GM18870 (cell line): ENCODE measurements around the gene RAX2.

Experiments
- ATAC-seq: cut with Tn5 transposase; IDR thresholded peaks from one replicate; pipeline ENCODE4 v1.9.1; 2021; ENCODE audit warnings: moderate library complexity; ENCODE audit not compliant: unreplicated experiment

RAX2 gene

DNA sequence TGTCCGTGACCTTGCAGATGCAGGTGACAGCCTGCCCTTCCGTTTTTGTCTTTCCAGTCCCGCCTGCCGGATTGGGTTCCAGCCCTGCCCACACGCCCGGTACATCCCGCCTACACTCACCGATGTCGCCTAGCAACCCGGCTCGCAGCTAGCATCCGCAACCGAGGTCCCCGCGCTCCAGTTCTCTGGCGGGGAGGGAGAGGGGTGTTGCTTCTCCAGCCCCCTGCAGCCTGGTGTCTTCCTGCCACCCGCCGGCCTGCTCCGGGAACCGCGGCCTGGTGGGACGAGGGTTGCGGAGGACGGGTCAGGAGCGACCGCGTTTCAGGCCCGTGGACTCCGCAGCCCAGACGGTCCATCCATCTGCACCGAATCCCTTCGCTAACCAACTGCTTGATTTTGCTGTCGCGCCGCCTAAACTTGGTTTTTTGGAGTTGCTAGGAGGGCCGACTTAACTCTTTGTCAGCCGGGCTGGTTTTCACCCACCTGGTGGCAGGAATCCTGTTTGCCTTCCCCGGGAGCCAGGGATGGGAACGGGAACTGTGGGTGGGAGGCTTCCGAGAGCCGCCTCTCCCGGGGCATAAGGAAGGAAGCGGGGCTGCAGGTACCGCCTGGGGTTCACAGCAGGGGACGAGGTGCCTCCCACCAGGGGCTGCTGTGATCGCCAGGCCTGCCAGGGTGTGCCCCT is 29.5 kb upstream of the RAX2 start:
- no peak for ATAC-seq

DNA sequence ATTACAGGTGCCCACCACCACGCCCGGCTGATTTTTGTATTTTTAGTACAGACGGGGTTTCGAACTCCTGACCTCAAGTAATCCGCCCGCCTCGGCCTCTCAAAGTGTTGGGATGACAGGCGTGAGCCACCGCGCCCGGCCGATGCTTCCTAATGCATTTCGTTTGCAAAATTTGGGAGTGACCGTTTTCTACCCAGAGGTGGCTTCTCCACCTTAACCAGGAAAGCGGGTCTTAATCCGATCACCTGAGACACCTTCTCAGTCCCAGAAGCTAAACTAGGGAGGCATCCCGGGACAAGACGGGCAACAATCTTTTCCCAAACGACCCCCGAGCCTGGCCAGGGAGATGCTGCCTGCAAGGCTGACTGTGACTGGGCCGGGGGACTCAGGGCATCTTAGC is 29.0 kb upstream of the RAX2 start:
- ATAC-seq: no peak

DNA sequence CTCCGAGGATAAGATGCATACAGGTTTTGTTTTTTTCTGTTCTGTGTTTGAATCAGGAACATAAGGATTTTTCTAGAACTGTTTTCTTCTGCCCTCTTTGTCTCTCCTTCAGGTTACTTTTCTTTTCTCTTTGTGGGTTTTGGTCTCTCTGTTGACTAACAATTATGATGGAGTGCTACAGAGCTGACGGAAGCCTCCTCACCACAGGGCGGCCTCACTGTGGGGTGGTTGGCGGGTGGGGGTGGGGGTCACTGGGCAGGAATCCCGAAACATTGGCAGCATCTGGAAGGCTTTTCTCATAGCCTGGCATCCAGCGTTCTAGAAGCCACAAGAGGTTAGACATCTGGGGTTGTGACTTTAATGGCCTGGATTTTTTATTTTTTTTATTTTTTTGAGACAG is 26.1 kb upstream of the RAX2 start:
- ATAC-seq: no peak

DNA sequence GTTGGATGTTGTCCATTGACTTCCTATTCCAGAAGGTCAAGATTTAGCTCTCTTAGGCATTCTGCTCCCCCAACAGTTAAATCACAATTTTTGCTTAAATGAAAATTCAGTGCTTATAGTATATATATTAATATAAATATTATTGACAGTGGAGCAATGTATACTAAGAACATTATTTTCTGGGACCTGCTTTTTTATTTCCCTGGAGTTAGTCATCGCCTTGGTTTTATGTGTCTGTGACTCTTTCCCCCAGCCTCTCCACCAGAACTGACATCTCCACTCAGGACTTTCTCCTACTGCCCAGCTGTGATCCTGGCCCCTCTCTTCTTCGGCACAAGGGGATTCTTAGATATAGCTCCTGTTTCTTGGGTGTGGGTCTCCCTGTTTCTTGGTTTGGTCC is 24.3 kb upstream of the RAX2 start:
- no peak for ATAC-seq

DNA sequence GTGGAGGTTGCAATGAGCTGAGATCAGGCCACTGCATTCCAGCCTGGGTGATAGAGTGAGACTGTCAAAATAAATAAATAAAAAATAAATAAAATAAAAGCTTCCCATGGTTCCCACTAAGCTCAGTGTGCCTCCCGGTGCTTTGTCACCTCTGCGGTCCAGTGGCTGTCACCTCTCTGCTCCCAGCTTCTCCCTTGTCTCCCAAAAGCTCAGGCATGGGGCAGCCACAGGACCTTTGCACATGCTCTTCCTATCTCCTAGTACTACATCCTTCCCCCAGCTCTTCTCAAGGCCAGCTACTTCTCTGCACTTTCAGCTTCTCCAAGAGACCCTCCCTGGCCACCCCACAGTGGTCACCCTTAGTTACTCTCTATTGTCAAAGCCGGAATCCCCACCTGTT is 21.8 kb upstream of the RAX2 start:
- ATAC-seq: no peak

DNA sequence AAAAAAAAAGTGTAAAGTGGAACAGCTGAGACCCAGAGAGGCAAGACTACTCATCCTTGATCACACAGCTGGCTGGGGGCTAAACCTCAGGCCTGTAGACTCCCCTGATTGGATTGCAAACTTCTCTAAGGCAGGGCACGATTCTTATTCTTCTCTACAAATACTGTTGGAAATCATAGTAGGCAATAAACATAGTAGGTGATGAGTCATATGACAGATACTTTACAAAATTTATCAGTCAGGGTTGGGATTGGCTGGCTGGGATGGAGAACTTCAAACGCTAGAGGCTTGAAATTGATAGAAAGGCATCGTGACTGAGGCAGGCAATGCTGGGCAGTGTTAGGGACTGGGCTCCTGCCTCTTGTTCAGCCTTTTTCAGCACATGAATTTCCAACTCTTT is 20.1 kb upstream of the RAX2 start:
- no peak for ATAC-seq

DNA sequence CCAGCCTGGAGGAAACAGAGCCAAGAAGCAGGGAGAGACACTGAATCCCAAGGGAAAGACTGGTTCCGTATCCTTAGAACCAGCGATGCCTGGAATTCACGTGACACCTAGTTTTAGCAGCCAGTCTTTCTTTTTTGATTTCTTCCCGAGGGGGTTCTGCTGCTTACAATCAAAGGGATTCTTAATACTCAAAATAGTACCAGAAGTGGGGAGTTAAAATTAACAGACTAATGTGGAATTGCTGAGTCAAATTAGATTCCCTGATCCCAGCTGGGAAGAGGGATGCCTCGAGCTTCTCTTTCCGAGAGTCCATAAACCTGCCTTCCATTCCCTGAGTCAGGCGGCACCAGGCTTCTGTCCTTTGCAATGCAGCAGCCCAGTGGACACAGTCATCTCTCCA is 18.9 kb upstream of the RAX2 start:
- no peak for ATAC-seq

DNA sequence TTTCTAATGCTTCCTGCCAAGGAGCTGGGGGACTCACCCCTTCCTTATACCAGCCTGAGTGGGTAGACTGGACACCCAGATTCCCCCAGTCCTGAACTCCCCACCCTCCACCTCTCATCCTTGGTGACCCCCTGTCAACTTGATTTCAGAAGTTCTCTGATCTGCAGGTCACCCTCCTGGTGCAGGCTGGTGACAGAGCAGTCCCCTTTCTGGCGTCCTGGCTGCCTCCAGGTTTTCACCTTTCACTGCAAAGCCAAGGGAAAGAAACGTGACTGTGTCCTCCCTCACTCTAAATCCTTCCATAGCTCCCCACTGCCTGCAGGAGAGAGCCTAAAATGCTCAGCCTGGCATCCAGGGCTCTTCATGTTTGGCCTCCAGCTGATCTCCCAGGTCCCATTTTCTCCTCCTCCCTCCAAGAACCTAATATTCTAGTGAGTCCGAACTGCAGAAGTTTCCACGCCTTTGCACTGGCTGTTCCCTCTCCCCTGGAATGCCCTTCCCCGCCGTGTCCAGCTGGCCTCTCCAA is 18.2 kb upstream of the RAX2 start:
- no peak for ATAC-seq

DNA sequence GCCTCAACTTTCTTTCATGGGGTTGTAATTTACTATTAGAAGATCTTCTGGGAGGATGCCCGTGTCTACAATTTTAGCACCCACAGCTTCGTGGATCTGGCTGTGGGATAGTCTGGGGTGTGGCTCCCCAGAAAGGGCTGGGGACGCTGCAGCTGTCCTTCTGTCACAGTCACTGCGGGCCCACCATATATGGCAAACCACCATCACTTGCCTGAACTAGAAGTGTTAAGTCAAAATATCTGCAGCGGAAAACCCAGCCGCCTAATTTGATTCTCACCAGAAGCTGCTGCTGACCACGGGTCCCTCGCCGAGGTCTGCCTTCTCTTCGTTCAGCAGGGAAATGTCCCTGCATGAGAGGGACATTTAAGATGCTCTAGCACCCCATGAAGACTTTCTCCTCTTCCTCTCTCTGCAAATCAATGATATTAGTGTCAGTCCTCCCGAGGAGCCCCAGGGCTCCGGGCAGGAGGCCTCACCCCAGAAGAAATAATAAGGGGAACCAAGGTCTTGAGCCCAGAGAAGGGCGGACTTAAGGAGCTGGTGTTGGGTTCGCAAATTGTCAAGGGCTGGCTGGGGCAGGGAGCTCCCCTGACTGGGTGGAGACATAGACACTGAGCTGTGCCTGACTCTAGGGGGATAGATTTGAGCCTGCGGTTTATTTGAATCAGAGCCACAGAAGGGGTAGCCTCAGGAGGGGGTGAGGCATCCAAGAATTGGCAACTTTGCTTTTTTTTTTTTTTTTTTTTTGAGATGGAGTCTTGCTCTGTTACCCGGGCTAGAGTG is 17.2 kb upstream of the RAX2 start:
- ATAC-seq: no peak

DNA sequence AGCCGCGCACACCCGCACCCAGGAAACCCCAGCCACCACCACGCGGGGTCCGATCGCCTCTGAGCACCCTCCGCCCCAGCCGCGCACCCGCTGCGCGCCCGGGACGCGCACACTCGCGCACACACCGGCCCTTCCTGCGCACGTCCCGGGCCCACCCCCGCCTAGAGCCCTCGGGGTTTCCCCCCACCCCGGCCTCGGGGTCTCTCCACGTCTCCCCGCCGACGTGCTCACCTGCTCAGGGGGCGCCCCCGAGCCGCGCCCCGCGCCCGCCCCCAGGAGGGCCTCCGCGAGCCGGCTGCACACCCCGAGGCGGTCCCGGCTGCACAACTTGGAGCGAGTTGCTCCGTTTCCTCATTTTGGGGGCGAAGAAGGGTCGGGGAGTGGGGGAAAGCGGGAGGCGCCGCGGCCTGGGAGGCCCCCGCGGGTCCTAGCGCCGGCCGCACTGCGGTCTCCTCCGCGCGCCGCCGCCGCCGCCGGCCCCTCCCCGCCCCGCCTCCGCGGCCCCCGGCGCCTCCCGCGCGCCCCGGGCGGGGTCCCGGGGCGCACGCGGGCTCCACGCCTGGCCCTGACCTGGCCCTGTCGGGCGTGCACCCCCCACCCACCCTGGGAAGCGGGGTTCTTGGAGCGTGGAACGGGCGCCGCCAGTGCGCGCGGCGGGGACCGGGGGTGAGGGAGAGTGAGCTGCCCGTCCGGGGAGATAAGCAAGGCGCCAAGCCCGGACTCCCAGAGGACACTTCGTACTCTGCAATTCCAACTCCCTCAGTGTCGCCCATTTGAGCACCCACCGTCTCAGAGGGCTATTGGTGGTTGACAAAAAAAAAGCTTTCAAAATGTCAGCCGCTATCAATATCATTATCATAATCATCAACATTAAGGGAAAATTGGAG is 14.2 kb upstream of the RAX2 start, which contains the start of gene MATK:
Gene MATK (minus strand): TSS at position 444 of the 887 bp plus-strand sequence. CDS start 1,246 bp downstream, outside the sequence.
- no peak for ATAC-seq

DNA sequence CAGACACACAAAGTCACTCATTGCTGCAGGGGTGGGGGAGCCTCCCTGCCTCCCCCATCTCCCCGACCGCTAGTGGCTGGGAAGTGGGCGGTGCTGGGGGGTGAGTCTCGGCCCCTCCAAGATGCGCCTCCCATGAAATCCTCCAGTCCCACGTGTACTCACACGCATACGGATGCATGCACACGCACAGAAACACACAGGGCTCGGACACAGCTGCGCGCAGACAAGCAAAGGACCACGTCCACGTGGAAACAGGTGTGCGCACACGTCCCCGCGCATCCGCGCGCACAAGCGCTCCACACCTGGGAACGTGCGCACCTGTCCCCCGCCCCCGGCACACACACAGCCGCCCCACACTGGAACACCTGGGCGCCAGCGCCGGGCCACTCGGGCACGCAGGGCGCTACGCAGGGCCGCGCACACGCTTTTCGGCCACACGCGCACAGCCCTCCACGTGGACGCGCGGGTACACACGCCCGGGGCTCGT is 13.5 kb upstream of the RAX2 start:
- no peak for ATAC-seq

DNA sequence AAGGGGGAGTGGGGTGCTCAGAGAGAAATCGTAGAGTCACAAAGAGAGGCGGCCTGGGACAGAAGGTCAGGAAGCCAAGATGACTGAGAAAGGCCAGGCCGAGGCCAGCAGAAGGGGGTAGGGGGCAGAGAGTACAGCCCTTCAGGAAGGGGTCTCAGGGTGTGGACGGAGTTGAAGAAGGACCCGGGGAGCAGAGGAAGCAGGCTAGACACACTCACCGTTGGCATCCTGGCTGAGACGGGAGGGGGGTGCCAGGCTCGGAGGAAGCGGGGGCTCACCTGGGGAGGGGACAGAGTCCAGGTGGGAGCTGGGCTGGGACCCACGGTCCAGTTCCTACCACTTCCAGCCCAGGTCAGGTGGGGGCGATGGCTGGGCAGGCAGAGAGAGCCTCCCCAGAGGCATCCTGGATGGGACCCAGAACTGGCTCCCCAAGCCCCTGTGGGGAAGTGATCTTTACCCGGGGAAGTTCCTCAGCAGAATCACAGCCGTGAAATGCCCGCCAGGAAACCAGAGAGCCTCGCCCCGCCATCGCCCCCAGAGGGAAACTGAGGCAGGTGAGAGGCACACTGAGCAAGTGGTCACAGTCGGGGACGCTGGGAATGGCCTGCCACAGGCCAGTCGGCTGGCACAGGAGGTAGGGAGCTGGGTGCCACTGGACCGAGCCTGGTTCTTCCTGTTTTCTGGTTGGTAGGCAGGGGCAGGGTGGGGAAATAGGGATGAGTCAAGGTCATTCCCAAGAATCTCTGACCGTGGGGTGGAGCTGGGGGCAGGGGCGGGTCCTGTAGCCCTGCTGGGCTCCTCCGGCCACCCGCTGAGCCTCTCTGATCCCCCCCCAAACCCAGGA is 12.8 kb upstream of the RAX2 start:
- ATAC-seq: no peak

DNA sequence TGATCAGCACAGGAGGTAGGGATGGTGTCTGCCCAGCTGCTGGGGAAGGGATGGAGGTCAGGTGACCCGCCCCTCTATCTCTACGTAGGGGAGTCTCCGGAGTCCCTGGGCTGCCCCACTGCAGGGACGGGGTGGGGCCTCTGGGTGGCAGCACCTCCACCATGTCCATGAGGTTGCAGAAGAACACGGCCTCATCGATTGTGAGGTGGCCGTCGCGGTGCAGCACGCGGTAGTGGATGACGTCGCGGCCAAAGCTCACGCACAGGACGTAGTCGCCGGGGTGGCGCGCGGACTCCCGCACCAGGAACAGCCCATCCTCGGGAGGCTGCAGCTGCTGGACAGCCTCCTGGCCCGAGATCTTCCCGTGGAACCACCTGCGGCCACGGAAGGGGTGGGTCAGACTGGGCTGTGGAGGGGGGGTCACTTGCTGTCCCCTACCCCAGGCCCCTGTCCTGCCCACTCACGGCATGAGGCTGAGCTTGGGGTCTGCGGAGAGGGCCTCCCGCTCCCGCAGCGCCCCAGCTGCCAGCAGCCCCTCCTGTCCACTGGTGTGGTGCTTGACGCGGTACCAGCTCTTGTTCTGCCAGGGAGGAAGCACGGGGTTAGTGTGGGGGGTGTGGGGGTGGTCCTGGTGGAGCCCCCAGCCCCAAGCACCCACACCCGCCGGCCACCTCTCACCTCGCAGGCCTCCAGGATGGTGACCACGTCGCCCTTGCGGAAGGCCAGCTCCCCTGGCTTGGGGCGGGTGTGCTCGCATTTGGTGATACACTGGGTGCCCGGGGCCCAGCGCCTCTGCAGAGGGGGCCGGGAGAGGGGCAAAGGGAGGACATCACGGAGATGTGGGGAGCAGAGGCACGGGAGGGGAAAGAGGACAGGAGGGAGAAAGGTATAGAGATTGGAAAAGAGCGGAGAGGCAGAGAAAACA is 11.9 kb upstream of the RAX2 start:
- no peak for ATAC-seq

DNA sequence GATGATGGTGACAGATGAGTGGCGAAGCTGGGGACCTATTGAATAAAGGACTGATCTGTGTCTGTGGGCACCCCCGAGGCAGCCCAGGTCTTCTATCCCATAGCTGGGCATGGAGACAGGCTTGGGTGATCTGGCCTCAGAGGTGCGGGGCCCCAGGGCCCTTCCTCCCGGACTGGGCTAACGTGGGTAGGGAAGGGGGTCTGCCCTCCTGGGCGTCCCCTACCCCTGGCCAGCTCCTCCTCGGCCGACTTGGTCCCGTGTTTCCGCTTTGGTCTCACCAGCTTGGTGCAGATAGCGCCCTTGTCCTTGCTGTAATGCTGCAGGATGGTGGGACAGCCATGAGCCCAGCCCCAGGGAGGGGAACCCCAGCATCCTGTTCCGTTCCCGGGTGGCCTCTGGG is 10.9 kb upstream of the RAX2 start:
- no peak for ATAC-seq

DNA sequence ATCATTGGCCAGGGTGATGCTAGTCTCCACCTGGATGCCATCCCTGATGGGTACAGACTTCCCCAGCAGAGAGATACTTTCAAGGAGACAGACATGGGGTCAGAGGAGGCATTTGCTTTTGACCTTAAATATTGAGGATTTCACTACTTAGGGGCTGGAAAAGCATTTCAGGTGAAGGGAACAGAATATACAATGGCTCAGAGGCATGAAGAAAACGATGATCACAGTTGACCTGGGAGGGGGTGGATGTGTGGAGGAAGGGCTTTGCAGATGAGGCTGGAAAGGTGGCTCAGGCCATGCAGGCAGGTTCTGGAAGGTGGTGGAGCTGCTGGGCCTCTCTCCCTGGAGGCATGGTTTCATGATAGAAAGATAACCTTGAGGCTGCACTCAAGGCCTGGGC is 10.3 kb upstream of the RAX2 start:
- ATAC-seq: no peak

DNA sequence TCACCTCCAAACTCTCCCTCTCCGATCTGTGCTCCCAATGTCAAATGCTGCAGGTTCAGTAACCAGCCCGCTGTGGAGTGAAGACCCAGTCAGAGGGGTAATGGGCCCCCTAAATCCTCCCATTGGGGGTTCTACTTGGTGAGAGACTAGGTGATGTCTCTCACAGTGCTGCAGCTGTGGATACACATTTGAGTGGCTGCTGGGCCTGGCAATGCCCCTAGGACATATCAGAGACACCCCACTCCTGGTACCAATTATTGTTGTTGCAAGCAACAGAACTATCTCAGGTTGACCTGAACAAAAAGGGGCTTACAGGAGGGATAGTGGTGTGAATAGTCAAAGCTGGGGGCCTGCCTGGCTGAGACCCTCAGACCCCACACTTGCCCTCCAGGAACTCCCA is 9.6 kb upstream of the RAX2 start:
- no peak for ATAC-seq

DNA sequence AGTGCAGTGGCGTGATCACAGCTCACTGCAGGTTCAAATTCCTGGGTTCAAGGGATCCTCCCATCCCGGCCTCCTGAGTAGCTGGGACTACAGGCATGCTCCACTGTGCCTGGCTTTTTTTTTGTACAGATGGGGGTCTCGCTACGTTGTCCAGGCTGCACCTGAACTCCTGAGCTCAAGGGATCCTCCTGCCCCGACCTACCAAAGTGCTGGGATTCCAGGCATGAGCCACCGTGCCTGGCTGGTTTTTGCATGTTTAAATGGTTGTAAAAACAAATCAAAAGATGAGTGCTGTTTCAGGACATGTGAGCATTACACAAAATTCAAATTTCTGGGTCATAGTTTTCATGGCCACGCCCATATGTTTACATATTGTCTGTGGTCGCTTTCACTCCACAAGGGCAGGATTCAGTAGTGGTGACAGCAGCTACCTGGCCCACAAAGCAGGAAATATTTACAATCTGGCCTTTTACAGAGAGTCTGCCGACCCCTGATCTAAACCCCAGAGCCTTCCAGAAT is 8.8 kb upstream of the RAX2 start:
- no peak for ATAC-seq

DNA sequence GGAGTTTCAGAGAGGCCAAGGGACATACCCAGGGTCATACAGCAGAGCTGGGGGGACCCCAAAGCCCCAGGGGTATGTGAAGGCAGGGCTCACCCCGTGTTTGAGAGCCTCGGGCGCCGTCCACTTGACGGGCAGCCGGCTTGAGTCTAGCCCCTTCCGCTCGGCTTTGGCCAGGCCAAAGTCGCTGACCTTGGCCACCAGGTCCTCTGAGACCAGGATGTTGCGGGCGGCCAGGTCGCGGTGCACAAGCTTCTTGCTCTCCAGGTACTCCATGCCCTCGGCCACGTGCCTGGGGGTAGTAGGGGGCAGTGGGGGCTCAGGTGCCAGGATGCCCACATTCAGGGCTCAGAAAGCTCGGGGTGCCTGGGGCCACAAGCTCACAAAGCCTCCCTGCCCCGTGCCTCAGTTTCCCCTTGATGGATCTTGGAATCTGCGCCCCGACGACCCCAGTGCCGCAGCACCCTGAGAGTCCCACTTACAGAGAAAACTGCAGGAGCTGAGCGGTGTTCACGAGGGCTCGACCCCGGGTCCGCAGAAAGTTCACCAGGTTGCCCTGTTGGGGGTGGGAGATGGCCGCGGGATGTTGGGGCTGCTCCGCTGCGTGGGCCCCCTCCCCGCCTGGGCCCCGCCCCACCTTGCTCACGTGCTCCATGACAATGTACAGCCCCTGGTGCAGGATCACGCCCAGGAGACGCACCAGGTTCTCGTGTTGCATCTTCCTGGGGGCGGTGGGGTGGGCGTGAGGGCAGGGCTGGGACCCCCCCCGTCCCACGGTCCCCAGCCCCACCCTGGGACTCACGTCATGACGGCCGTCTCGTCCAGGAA is 7.1 kb upstream of the RAX2 start:
- ATAC-seq: no peak
